ENCODE data around the gene CTNND2.

CTNND2 gene

DNA sequence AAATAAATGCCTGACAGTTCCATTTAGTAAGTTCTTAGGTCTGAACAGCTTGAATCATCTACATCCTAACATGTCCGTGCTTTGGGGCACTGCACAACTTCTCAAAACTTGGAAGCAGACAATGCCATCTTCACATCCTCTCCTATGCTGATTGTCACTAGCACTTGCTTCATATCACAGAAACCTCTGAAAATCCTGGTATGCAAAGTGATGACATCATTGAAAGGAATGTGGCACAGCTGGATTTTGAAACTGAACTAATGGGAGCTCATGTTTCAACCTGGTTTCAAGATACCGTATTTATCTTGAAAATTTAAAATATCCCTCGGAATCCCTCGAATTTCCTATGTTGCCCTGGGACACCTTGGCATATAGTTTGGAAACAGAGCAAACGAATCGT is 653.0 kb downstream of the CTNND2 start:
- DNase-seq (ENCODE audit: low read depth): no peak

- no peak for DNase-seq (ENCODE audit: low read depth)
These were observed 655.3 kb downstream of the CTNND2 start for GRCh38 chr5:11248966-11249365.

DNA sequence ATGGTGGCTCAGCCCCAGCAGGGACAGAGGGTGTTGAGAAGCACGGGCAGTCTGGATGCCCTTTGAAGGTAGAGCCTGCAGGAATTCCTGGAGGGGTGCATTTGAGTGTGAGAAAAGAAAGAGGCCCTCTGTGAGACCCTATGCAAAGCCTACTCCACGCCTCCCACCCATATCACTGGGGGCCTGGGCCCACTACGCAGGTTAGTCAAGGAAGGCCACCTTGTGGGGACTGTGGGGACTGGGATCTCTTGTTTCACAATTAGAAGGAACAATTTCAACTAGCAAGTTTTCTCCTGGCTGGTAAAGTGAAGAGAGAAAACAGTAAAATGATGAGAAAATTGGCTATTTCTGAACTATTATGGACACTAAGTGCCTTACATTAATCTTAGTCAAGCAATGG is 657.0 kb downstream of the CTNND2 start:
- DNase-seq (ENCODE audit: low read depth): no peak

DNA sequence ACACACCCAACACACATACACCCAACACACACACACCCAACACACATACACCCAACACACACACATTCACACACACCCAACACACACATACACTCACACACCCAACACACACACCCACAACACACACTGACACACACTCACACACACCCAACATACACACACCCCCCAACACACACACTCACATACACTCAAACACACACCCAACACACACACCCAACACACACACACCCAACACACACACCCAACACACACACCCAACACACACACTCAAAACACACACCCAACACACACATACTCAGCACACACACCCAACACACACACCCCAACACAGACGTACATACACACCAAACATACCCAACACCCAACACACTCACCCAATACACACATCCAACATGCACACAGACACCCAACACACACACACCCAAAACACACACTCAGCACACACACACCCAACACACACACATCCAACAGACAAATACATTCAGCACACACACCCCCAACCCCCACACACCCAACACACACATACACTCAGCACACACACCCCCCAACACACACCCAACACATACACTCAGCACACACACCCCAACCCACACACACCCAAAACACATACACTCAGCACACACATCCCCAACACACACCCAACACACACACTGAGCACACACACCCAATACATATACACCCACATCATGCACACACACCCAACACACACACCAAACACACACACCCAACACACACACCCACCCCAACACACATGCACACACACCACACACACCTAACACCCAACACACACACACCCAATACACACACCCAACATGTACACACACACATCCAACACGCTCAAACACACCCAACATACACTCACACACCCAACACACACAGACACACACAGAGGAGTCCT is 663.7 kb downstream of the CTNND2 start:
- no peak for DNase-seq (ENCODE audit: low read depth)

GRCh38 chr5:11239261-11240015 is 664.8 kb downstream of the CTNND2 start:
- no peak for DNase-seq (ENCODE audit: low read depth)

GRCh38 chr5:11234501-11234911 is 669.7 kb downstream of the CTNND2 start:
- no peak for DNase-seq (ENCODE audit: low read depth)

GRCh38 chr5:11230890-11231289 is 673.4 kb downstream of the CTNND2 start:
- DNase-seq (ENCODE audit: low read depth): no peak

DNA sequence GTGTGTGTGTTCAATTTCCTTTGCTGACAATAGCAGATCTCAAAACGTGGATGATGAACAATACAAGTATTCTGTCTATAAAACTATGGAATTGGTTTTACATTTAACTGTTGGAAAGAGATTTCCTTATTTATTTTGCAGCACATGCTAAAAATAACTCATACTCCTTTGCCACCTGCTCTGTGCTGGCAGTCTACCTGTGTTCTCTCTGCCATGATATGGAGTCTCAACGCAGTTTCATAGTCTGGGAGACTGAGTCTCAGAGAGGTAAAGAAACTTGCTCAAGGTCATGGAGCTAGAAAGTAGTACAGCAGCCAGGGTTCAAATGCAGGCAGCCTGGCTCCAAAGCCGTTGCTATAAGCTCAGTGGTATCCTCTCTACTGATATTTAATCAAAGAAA is 677.2 kb downstream of the CTNND2 start:
- DNase-seq (ENCODE audit: low read depth): no peak

- no peak for DNase-seq (ENCODE audit: low read depth)
These were observed 679.6 kb downstream of the CTNND2 start for GRCh38 chr5:11224436-11225187.

DNA sequence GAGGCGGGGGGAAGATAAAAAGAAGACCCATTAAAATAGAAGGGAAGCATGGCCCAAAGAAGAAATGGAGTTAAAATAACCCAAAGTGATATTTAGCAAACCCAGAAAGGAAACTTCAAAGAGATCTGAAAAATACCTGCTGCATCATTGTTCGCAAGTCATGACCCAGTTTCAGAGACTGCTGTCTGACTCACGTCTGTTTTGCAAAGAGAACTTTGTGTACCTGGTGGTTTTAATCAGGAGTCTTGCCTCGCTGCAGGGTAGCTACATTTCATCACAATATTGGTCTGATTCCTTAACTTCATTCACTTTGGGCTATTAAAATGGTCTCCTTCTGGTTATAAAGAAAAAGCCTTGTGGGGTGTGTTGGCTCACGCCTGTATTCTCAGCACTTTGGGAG is 682.1 kb downstream of the CTNND2 start:
- DNase-seq (ENCODE audit: low read depth): no peak

GRCh38 chr5:11214864-11215644 is 689.2 kb downstream of the CTNND2 start:
- no peak for DNase-seq (ENCODE audit: low read depth)

DNA sequence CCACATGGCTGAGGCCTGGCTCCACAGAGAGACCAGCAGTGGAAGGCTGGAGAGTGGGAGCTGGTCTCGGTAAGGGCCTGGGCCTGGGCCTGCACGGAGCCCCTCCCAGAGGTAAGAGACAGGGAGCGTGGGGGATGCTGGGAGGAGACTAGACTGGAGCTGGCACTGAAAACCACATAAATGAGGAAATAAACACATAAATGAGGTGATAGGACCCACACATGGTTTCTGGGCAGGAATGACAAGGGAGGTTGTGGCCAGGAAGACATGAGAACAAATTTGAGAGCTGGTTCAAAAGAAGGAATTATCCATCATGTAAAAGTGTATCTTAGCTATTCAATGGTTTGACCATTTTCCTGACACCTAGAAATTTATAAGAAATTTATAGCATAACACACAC is 691.5 kb downstream of the CTNND2 start:
- DNase-seq (ENCODE audit: low read depth): no peak

- DNase-seq (ENCODE audit: low read depth): no peak
These were observed 706.5 kb downstream of the CTNND2 start for GRCh38 chr5:11197726-11198125.

DNA sequence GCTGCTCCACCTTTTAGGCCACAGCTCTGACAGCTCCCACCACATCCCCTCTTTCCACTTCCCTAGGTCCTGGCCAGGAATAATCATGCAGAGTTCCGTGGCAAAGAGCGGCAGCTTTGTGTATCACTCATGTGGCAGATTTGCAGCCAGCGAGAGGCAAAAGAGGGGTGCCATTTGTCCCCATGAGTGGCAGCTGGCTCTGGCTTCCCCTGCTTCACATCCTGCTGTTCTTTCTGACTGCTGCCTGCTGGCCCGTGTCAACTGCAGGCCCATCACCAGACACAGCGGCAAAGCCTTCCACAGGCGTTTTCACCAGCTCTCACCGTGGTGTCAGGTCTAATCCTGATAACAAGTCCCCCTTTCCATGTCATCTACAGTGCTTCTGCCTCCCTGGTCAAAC is 712.6 kb downstream of the CTNND2 start:
- no peak for DNase-seq (ENCODE audit: low read depth)

DNA sequence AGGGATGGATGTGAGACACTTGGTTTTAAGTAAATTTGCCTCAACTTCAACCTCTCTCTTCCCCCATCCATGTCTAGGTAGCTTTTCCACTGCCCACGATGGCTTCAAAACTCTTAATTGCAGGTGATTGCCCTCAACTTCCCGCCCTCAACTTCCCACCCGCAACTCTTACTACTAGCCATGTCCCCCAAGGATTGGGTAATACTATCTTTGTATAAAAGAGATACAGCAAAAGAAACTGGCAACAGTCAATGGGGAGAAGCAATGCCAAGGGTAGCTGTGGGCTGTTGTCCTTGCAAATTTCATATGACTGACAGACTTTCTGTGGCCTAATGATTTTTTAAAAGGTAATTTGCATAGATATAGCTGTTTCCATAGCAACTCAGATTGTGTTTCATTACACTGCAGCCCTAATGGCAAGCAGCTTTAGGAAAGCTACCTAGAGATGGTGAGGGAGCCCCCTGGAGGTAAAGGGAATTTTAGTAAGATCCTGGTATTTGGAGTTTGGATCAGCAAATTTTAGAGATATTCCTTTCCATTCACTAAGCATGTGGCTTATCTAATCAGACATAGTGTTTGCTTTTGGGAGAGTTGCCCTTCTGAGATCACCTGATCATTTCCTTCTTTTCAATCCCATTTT is 721.7 kb downstream of the CTNND2 start:
- no peak for DNase-seq (ENCODE audit: low read depth)

- no peak for DNase-seq (ENCODE audit: low read depth)
These were observed 722.3 kb downstream of the CTNND2 start for GRCh38 chr5:11181940-11182339.

- DNase-seq (ENCODE audit: low read depth): no peak
These were observed 723.4 kb downstream of the CTNND2 start for GRCh38 chr5:11180890-11181289.

DNA sequence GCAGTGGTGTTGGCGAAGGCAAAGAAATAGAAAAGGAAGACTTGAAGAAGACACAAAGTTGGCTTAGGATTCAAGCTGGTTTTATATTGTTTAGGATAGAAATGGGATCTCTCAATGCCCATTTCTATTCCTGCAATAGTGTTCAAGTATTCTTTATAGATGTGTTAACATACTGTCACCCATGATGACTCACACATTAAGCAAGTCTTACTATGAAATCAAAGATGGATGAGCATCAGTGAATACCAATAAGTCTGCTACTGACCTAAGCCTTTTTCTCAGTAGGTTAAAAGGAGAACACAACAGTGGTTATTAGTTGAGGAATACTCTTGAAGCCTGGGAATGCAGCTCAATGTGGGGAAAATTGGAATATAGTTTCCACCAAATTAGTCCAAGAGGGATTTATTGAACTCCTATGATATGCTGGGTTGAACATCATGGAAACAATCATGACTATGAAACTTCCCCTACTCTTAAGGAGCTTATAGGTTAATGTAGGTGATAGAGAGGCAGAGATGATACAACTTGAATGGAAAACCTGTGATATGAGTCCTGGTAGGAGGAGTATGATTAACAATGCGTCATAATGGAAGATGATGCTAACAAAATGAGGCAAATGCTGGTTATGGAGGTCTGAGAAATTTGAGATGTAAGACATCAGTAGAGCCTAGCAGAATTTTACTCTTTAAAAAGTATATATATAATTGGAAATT is 726.1 kb downstream of the CTNND2 start:
- no peak for DNase-seq (ENCODE audit: low read depth)

GRCh38 chr5:11174591-11174990 is 729.7 kb downstream of the CTNND2 start:
- no peak for DNase-seq (ENCODE audit: low read depth)

- DNase-seq (ENCODE audit: low read depth): no peak
These were observed 731.8 kb downstream of the CTNND2 start for GRCh38 chr5:11172484-11172883.

DNA sequence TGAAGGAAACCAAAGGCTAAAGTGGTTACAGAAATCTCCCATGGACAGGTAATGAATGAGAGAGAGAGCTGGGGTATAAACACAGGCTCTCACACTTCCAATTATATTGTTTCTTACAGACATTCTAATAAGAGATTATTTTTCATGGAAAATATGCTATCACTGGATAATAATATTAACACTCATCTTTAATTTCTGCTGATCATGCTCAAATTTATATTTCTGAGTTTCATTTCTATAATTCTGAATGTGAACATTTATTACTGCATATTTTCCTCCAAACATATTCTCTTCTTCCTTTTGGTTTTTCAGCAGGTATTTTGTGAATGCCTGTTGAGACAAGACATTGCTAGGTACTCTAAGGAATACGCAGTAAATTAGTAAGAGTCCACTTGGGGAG is 733.0 kb downstream of the CTNND2 start:
- no peak for DNase-seq (ENCODE audit: low read depth)
